Measurements from ENCODE around the gene IDH2. TPM values are rescaled to one million over a fixed set of nuclear protein-coding genes. Genes with fewer than 3 reads are reported as not detected.

IDH2 gene
- total and polyA plus RNA-seq, 2 of the 13 experiments (the other 11 are each of a cell fraction or from before 2014, with no cell fraction given): 121 to 145 TPM

DNA sequence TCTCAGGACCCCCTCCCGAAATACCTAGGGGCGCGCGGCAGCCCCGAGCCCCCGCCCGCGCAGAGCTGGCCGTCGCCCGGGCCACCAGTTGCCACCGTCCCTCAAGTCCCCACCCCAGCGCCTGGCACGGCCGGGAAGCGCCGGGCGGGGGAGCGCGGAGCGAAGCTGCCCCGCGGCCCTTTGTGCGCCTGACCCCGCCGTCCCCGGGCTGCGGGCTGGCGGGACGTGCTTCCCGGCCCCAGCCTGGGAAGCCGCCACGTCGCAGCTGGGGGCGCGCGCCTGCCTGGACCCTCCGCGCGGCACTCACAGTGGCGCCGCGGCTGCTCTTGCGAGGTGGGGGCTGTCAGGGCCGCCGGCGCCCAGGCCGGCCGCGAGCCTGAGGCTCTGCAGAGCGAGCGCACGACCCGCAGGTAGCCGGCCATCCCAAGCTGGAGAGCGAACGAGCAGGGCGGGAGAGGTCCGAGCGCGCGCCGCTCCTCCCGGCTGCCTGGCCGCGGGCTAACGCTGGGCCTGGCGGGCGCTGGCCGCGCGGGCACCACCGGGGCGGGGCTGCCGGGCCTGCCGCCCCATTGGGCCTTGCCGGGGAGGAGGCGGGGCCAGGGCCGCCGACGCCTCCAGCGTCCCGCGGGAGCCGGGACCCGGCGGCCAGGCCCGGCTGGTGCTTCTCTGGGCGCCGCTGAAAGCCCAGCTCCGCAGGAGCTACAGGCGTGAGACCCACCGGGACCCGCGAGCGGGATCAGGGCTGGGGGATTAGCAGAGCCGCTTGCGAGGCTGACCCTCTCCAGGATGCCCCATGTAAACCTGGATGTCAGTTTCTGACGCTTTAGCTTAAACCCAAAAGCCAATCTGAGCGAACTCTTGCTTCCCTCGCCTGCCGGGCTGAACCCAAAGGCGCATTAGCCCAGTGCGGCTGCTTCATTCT lies at the start of gene IDH2 (continued):
- TF ChIP-seq, protein P1, sequence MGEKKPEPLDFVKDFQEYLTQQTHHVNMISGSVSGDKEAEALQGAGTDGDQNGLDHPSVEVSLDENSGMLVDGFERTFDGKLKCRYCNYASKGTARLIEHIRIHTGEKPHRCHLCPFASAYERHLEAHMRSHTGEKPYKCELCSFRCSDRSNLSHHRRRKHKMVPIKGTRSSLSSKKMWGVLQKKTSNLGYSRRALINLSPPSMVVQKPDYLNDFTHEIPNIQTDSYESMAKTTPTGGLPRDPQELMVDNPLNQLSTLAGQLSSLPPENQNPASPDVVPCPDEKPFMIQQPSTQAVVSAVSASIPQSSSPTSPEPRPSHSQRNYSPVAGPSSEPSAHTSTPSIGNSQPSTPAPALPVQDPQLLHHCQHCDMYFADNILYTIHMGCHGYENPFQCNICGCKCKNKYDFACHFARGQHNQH (CRISPR knock-in tag; IDR thresholded peaks at IDR 0.05): no peak
- TF ChIP-seq PHF8 (CRISPR knock-in tag; IDR thresholded peaks at IDR 0.05) (peak; percentile 84), MTF2 (CRISPR knock-in tag; IDR thresholded peaks at IDR 0.05; ENCODE audit: borderline replicate concordance) (0 out of 2 replicates have a peak, but pooled peaks have one; percentile 28), ZNF354B (CRISPR knock-in tag; IDR thresholded peaks at IDR 0.05) (no peak), ZFP90 (CRISPR knock-in tag; IDR thresholded peaks at IDR 0.05; ENCODE audit: borderline replicate concordance) (0 out of 2 replicates have a peak, but pooled peaks have one; percentile 12), ZC3H13 (CRISPR knock-in tag; IDR thresholded peaks at IDR 0.05) (no peak), CCAR2 (optimal IDR thresholded peaks at IDR 0.05; ENCODE audit: low read depth, low read length) (no peak), ZNF563 (CRISPR knock-in tag; IDR thresholded peaks at IDR 0.05) (peak; percentile 71; the same call in 1 of the 2 replicates), RAD51 (IDR thresholded peaks at IDR 0.05; ENCODE audit: borderline replicate concordance) (no peak), SAP130 (CRISPR knock-in tag; IDR thresholded peaks at IDR 0.05; ENCODE audit: low read depth) (peak; percentile 29), ZBTB38 (CRISPR knock-in tag; IDR thresholded peaks at IDR 0.05) (0 out of 2 replicates have a peak, but pooled peaks have one; percentile 1), ZNF788 (CRISPR knock-in tag; IDR thresholded peaks at IDR 0.05; ENCODE audit: borderline replicate concordance) (no peak), SMAD9 (CRISPR knock-in tag; IDR thresholded peaks at IDR 0.05) (no peak), ZFY (CRISPR knock-in tag; IDR thresholded peaks at IDR 0.05) (peak; percentile 91), KLF12 (CRISPR knock-in tag; IDR thresholded peaks at IDR 0.05; ENCODE audit: borderline replicate concordance) (peak; percentile 44; the same call in 1 of the 2 replicates), RNF2 (conservative IDR thresholded peaks at IDR 0.05; ENCODE audit: low read depth) (0 out of 2 replicates have a peak, but pooled peaks have one; percentile 17), FOXK1 (CRISPR knock-in tag; IDR thresholded peaks at IDR 0.05; ENCODE audit: borderline replicate concordance, low read depth) (no peak), RBFOX2 (IDR thresholded peaks at IDR 0.05; ENCODE audit: low read depth, low read length) (peak; percentile 84), MEIS1 (CRISPR knock-in tag; IDR thresholded peaks at IDR 0.05; ENCODE audit: borderline replicate concordance) (no peak), SRSF4 (IDR thresholded peaks at IDR 0.05; ENCODE audit: low read depth, low read length, poor library complexity, severe bottlenecking) (no peak), CEBPB (IDR thresholded peaks at IDR 0.05; ENCODE audit: borderline replicate concordance, low read depth, low read length) (no peak), ATF1 (CRISPR knock-in tag; IDR thresholded peaks at IDR 0.05) (no peak)
- TF ChIP-seq, protein P2, sequence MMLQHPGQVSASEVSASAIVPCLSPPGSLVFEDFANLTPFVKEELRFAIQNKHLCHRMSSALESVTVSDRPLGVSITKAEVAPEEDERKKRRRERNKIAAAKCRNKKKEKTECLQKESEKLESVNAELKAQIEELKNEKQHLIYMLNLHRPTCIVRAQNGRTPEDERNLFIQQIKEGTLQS (CRISPR knock-in tag; IDR thresholded peaks at IDR 0.05): 0 out of 2 replicates have a peak, but pooled peaks have one; percentile 15
- TF ChIP-seq, protein P3, sequence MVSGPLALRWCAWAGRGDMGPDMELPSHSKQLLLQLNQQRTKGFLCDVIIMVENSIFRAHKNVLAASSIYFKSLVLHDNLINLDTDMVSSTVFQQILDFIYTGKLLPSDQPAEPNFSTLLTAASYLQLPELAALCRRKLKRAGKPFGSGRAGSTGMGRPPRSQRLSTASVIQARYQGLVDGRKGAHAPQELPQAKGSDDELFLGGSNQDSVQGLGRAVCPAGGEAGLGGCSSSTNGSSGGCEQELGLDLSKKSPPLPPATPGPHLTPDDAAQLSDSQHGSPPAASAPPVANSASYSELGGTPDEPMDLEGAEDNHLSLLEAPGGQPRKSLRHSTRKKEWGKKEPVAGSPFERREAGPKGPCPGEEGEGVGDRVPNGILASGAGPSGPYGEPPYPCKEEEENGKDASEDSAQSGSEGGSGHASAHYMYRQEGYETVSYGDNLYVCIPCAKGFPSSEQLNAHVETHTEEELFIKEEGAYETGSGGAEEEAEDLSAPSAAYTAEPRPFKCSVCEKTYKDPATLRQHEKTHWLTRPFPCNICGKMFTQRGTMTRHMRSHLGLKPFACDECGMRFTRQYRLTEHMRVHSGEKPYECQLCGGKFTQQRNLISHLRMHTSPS (CRISPR knock-in tag; IDR thresholded peaks at IDR 0.05; ENCODE audit: low read depth): no peak
- TF ChIP-seq, protein P4, sequence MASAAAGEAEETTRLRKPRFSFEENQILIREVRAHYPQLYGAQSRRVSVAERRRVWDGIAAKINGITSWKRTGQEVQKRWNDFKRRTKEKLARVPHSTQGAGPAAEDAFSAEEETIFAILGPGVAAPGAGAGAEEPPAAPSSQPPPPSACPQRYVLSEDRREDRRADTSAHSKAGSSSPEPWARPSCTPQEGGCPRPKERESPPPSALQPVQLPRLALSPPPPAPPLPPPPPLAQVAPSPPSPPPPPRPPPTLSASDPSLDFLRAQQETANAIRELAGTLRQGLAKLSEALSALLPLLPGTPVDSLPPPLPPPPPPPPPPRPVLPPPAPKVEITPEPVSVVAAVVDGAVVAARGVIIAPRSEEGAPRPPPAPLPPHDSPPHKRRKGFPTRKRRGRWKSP (CRISPR knock-in tag; IDR thresholded peaks at IDR 0.05): 0 out of 2 replicates have a peak, but pooled peaks have one; percentile 25
